ENCODE data around the gene PDZD2.

Gene PDZD2

DNA sequence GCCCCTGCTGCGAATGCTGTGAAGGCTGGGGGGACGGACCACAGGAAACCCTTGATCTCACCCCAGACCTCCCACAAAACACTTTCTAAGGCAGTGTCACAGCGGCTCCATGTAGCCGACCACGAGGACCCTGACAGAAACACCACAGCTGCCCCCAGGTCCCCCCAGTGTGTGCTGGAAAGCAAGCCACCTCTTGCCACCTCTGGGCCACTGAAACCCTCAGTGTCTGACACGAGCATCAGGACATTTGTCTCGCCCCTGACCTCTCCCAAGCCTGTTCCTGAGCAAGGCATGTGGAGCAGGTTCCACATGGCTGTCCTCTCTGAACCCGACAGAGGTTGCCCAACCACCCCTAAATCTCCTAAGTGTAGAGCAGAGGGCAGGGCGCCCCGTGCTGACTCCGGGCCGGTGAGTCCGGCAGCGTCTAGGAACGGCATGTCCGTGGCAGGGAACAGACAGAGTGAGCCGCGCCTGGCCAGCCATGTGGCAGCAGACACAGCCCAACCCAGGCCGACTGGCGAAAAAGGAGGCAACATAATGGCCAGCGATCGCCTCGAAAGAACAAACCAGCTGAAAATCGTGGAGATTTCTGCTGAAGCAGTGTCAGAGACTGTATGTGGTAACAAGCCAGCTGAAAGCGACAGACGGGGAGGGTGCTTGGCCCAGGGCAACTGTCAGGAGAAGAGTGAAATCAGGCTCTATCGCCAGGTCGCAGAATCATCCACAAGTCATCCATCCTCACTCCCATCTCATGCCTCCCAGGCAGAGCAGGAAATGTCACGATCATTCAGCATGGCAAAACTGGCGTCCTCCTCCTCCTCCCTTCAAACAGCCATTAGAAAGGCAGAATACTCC, 450.4 kb downstream of the PDZD2 start:
- DNase-seq: no peak

DNA sequence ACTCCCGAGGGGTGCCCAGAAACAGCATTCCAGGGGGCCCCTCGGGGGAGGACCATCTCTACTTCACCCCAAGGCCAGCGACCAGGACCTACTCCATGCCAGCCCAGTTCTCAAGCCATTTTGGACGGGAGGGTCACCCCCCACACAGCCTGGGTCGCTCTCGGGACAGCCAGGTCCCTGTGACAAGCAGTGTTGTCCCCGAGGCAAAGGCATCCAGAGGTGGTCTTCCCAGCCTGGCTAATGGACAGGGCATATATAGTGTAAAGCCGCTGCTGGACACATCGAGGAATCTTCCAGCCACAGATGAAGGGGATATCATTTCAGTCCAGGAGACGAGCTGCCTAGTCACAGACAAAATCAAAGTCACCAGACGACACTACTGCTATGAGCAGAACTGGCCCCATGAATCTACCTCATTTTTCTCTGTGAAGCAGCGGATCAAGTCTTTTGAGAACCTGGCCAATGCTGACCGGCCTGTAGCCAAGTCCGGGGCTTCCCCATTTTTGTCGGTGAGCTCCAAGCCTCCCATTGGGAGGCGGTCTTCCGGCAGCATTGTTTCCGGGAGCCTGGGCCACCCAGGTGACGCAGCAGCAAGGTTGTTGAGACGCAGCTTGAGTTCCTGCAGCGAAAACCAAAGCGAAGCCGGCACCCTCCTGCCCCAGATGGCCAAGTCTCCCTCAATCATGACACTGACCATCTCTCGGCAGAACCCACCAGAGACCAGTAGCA, 451.3 kb downstream of the PDZD2 start:
- DNase-seq: no peak

DNA sequence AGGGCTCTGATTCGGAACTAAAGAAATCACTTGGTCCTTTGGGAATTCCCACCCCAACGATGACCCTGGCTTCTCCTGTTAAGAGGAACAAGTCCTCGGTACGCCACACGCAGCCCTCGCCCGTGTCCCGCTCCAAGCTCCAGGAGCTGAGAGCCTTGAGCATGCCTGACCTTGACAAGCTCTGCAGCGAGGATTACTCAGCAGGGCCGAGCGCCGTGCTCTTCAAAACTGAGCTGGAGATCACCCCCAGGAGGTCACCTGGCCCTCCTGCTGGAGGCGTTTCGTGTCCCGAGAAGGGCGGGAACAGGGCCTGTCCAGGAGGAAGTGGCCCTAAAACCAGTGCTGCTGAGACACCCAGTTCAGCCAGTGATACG, 451.8 kb downstream of the PDZD2 start:
- no peak for DNase-seq

DNA sequence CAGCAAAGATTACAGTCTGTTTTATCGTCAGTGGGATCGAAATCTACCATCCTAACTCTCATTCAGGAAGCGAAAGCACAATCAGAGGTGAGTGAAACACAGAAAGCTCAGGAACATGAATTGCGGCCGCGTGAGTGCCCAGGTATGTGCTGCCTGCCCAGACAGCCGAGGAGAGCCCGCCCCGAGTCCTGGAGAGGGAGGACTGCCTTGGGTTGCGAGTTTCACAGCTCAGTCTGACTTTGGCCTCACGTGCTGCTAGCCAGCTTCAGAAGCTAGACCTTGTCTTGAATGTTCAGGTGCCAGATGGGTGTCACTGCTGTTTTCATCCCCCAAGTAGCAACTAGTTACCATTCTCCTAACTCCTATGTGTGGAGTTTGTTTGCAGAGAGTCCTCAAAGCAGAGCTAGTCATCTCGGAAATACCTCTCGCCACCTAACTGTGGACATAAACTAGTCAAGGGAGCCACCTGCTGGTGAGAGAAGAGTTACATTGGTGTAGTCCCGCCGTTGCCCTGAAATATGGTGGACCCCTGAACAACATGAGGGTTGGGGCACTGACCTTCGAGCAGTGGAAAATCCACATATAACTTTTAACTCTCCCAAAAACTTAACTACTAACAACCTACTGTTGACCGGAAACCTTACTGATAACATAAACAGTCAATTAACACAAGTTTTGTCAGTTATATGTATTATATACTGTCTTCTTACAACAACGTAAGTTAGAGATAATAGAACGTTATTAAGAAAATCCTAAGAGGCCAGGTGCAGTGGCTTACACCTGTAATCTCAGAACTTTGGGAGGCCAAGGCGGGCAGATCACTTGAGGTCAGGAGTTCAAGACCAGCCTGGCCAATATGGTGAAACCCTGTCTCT, 454.2 kb downstream of the PDZD2 start:
- DNase-seq: peak; percentile 79

DNA sequence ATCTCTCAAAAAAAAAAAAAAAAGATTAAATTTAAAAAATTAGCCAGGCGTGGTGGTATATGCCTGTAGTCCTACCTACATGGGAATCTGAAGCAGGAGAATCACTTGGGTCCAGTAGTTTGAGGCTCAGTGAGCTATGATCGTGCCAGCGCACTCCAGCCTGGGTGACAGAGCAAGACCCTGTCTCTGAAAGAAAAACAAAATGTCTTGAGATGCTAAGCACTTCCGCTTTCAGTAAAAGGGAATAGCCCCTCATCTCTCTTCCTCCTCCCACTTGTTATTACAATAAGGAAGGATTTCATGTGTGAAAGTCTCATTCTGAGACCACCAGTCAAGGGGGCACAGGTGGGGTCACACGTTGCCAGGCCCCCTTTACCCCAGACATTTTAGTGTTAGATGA, 455.8 kb downstream of the PDZD2 start:
- no peak for DNase-seq

DNA sequence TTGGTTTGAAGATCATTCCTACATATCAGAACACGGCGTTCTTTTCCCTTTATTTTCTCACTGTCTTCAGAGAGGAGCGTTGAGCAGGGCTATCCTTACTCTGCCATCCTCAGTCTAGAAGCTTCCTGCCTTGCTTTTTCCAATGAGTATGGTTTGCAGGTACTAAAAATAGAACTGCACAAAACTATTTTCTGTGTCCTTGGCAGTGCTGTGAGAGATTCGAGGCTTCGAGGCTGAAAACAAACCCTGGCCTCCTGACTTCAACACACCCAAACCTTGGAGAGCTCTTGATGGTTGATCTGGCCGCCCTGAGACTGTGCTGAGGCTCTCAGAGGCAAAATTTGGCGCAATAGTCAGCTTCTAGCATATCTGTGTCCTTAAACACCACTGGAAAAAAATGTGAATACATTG, 456.3 kb downstream of the PDZD2 start:
- DNase-seq: no peak

DNA sequence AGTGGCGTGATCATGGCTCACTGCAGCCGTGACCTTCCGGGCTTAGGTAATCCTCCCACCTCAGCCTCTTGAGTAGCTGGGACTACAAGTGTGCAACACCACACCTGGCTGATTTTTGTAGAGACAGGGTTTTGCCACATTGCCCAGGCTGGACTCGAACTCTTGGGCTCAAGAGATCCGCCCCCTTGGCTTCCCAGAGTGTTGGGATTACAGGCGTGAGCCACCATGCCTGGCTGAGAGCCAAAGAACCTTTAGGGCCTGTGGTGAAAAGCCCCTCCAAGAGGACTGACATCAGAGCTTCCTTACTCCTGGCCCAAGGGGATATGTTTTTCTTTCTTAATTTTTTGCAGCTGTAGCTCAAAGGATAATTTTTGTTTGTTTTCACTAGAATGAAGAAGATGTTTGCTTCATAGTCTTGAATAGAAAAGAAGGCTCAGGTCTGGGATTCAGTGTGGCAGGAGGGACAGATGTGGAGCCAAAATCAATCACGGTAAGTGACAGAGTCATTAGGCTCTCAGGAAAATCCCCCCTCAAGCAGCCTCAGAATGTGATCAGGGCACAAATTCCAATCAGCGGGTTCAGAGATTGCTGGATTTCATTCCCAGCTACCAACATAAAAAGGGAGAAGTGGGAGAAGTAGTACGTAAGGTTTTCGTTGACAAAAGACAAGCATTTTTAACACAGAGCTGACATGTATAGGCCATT, 458.1 kb downstream of the PDZD2 start:
- no peak for DNase-seq

DNA sequence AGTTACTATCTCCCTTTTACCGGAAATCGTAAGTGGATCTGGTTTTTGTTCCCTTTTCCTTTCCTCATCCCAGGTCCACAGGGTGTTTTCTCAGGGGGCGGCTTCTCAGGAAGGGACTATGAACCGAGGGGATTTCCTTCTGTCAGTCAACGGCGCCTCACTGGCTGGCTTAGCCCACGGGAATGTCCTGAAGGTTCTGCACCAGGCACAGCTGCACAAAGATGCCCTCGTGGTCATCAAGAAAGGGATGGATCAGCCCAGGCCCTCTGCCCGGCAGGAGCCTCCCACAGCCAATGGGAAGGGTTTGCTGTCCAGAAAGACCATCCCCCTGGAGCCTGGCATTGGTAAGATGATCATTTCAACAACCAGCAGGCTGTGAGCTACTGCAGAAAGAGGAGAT, 459.4 kb downstream of the PDZD2 start:
- no peak for DNase-seq

DNA sequence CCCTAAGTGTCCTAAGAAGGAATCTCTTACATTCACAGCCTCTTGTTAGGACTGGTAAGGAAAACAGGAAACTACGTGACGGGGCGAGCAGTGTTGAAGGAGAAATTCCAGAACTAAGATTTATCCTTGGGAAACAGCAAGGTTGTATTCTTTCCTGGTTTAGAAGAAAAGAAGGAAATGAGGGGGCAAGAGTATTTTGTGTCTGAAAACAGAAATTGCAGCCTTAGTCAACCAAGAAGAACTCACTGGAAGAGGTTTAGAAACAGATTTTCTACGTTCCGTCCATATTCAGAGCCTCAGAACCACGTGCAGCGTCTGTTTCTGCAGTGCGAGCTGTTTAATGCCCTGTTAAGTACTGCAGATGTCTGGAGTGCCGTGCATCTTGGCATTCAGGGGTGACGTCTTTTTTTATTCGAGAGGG, 460.0 kb downstream of the PDZD2 start:
- DNase-seq: no peak

DNA sequence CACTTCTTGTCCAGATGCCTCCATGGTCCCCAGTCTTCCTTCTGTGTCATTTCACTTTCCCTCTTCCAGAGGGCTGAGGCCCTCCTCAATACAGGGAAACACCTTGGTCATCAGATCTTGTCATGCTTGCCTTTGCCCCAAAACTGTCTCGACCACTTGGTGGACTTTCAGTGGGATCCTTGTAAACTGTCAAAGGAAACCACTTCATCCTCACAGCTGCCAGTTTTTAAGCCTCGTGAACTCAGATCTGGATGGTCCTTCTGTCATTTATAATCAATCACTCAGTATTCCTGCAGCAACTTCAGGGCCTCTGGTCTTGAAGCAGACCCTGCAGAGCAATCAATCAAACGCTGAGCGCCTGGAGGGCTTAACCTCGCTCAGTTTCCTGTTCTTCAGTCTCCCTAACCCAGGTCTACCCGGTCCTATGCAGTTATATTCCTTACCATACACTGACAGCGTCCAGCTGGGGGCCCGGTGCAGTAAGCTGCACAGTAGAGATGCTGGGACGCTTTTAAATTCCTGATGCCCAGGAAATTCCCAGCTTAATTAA, 460.6 kb downstream of the PDZD2 start:
- DNase-seq: no peak

DNA sequence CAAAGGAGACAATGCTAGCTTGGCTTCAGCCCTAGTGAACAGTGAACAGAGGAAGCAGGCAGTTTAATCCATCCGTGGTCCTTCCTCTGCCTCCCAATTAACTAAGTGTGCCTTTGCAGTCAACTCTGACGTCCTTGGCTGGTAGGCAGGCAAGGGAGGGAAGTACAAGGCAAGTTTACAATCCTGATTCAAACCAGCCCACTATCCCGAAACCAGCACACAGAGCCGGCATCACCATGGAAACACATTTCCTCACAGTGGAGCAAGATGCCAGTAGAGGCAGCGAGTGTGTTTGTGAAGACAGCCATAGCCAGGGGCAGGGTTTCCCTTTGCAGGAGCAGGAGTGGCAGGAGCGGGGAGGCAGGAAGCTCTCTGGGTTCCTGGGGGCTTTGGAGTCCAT, 461.3 kb downstream of the PDZD2 start:
- no peak for DNase-seq

DNA sequence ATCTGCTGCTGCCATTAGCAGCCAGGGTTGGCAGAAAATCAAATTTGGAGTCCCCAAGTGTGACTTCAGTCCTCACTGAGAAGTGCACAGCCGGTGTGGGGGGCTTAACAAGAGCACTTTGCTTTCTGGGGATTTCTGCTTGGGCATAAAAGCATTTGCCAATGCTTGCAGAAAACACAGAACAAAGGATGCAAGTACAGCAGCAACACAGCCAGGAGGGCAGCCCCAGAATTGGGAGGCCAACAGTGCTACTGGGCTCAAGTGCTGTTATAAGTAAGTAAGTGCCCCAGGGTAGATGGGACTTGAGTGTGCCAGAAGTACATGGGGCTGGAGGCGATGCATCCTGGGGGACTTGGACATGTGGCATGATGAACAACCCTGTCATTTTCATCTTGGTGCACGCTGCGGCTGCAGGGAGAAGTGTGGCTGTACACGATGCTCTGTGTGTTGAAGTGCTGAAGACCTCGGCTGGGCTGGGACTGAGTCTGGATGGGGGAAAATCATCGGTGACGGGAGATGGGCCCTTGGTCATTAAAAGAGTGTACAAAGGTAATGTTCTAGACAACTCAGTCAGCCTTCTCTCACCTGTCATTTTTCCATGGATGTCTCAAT, 461.9 kb downstream of the PDZD2 start:
- no peak for DNase-seq

DNA sequence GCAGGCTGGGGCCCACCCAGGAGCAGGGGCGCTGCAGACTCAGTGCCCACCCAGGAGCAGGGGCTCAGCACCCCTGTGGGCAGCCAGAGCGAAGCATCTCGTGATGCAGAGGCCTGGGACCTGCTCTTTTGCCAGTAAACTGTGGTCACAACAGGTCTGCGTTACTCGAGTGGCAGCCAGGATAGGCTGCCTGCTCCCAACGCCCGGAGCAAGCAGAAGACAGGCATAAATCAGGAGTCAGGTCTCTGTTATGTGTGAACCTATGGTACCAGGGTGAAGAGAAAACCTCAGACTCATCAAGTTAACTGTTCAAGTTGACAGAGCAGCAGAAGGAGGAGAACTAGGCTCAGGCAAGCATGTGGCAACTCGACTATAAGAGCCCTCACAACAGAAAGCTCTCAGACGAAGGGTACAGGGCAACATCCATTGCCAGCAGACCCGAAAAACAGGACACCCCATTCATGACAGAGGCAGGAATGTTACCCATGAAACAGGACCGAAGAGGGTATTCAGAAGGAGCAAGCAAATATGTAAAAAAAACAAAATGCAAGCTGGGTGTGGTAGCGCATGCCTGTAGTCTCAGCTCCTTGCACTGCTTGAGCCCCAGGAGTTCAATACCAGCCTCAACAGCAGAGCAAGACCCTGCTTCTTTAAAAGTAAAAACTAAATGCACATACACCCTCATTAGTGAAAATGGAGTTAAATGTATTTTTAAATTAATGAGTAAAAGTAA, 463.5 kb downstream of the PDZD2 start:
- no peak for DNase-seq

DNA sequence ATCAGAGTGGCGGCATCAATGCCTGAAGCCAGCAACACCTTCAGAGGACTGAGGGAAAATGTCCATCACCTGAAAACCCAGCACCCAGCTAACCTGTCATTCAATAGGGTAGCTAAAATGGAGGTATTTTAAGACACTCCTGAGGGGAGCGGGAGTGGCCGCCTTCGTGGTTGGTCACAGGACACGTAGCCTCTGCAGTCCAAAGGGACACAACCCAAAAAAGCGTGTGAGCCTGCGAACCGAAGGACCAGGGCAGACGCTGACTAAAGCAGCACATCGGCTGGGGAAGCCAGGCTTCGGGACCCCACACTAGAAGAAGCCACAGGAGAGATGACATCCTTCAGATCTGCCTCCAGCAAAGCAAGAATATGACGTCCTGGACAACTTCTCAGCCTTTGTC, 464.6 kb downstream of the PDZD2 start:
- no peak for DNase-seq

DNA sequence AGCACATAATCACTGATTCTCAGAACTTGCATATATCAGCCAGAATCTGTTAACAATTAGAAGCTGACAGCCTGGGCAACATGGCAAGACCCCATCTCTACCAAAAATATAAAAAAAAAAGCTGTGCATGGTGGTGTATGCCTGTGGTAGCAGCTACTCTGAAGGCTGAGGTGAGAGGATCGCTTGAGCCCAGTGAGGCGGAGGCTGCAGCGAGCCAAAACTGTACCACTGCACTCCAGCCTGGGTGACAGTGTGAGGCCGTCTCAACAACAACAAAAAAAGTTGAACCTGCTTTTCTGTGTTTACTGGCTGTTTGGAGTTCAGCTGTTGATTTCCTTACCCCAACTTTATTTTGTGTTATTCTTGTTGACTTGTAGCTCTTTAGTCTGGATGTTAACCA, 468.4 kb downstream of the PDZD2 start:
- no peak for DNase-seq

DNA sequence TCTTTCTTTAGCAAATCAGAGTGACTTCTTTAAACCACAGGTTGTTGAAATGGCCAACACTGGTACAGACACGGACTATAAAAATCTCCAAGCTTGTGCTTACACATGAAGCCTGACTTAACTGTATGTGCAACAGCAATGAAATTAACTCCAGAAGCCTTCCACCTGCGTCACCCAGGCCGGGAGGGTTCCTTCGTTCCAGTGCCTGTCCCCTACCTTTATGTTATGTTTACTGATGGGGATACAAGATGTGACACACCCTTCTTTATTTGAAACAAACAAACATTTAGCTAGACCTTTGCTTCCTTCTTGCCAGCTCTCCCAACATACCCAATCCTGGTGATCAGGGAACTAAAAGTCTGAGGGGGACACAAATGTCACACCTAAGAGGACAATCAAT, 469.2 kb downstream of the PDZD2 start:
- no peak for DNase-seq

DNA sequence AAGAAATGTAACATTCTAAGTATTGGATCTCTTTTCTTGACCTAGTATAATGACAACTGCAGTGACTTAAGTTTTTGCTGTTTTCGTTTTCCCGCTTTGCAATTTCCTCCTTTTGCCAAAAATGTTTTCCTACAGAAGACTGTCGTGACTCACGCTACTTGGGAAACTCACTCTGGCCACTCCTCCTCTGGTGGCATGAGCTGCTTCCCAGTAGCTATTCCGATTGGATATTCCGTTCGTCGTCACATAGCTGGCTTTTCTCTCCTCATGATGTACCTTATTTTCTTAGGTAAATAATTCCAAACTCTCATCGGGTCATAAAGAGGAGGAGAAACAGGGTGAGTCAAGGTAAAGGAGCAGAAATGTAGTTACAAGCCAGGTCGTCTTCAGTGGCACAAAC, 470.3 kb downstream of the PDZD2 start:
- no peak for DNase-seq

DNA sequence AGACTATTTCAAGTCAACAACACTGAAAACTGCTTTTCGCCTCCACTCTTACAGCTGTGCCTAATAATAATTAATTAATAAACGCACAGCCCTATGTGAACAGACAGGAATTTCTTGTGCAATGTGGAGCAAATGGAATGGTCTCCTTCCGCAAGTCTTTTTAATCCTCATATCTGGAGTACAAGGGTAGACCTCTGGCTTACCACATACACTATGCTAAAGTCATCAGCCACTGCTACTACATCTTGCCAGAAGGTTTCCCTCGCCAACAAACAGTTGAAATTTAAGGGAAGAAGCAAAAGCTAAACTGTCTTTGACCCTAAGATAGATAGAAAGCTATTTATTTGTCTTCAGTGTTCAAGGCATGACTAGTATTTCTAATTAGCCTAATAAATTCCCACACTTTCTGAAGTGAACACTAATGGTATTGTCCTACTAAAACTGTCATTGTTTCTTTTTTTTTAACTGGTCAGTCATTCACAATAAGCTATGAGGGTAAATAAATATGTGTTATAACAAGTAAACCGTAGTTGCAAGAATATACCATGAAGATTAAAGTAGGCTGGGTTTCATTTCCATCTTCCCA, 471.3 kb downstream of the PDZD2 start:
- no peak for DNase-seq

DNA sequence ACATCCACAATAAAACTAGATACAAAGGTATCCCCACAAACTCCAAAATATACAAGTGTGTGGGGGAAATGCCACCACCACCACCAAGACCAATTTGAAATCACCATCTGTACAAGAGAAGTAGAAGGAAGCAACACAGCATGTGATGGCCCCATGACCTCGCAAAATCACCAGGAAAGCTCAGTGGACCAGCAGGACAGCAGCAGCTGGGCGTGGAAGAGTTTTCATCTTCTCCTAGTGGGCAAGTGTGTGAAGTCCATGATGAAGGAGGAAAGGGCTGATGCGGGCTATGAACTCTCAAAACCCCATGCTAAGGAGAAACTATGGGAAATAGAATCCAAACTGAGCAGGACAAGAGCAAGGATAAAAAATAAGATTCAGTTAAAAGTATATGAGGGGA, 477.1 kb downstream of the PDZD2 start:
- DNase-seq: no peak

DNA sequence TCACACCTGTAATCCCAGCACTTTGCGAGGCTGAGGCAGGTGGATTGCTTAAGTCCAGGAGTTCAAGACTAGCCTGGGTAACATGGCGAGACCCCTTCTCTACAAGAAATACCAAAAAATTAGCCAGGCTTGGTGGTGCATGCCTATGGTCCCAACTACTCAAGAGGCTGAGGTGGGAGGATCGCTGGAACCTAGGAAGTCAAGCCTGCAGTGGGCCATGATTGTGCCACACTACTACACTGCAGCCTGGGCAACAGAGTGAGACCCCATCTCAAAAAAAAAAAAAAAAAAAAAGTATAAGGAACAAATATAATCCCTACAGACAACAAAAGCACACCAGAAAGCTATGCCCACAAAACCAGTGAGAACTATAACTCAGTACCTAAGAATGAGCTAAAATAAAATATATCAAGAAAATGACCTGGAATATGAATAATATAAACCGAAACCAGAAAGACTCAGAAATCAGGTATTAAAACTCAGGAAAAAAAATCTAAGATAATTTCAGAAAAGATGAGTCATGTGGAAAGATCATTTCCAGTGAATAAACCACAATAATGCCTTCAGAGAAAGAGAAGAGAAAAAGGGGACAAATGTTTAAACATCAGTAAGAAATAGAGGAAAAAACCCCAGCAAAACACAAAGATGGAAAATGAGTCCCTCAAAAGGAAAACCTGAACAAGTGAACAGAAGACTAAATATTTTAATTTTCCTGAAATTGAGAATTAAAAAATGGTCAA, 477.8 kb downstream of the PDZD2 start:
- DNase-seq: peak; percentile 8

Measured in activated CD4-positive, alpha-beta T cell treated with anti-CD3 and anti-CD28 coated beads, Interleukin-2, amount 50 U/mL, for 16 hours (primary cell).